HG03095 (cell line): Measurements from ENCODE around the gene MSRB1.
"Not testable (repeated sequence)": the region's sequence is repeated elsewhere in the genome, so short reads cannot be mapped to it uniquely, and the experiment has no call there.

Source experiments
- ATAC-seq: cut with Tn5 transposase; IDR thresholded peaks from one replicate; pipeline ENCODE4 v1.9.1; 2021; ENCODE audit warnings: moderate library complexity; ENCODE audit not compliant: unreplicated experiment

MSRB1 gene

DNA sequence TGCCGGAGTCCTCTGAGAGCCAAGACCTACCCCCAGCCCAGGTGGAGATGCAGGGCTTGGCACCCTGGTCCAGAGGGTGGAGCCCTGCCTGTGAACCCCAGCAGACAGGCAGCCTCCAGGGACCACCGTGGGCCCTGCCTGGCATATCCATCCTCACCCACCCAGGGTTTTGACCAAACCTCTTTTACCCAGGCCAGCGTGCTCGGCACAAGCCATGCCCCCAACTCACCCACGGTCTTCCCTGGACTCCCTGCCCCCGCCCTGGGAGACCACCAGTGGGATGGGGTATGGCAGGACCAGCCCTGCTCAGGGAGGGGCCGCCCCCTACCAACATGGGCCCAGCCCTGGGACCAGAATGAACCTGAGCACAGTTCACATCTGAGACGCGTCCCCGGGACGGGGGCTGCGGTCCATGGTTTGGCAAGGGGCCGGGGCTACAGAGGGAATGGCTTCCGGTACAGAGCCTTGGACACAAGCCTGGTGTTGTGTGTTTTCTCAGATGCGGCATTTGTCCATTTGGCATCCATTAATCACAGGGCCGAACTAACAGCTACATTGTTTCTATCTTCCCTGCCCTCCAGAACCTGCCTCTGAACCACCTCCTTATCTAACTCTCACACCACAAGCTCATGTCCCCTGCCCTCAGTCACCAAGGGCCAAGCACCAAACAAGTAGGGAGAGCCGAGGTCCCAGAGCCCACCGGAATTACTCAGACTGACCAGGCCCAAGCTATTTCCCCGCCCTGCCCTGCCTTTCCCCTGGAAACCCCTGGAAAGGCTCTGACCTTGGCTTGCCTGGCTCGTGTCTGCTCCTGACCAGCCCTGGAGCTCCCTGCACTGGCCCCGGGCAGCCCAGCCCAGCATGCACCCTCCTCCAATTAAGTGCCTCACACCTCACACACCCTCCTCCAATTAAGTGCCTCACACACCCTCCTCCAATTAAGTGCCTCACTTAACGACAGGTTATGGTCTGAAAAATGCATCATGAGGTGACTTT lies 38.9 kb downstream of the MSRB1 start:
- no peak for ATAC-seq

GRCh38 chr16:1903220-1903574 lies 39.8 kb downstream of the MSRB1 start:
- no peak for ATAC-seq

GRCh38 chr16:1902547-1903219 lies 40.3 kb downstream of the MSRB1 start:
- no peak for ATAC-seq

GRCh38 chr16:1900452-1900774 lies 42.6 kb downstream of the MSRB1 start:
- no peak for ATAC-seq

DNA sequence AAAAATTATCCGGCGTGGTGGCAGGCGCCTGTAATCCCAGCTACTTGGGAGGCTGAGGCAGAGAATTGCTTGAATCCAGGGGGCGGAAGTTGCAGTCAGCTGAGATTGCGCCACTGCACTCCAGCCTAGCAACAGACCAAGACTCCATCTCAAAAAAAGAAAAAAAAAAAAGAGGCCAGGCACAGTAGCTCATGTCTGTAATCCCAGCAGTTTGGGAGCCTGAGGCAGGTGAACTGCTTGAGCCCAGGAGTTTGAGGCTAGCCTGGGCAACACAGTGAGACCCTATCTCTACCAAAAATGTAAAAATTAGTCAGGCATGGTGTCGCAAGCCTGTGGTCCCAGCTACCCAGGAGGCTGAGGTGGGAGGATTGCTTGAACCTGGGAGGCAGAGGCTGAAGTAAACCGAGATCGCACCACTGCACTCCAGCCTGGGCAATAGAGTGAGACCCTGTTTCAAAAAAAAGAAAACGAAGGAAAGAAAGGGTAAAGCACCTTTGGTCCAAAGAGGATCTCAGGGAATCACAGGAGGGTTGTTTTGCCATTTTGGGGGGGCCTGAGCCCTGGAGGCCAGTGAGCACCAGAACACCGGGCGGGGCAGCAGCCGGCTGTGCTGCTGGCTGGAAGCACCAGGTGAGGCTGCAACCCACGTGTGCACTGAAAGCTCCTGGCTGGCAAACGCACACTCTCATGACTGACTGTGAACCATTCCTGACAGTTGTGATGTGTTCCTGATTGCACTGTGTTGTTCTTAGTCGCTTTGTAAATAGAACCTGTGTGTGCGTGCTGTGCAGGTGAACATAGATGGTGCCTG lies 43.2 kb downstream of the MSRB1 start:
- ATAC-seq: no peak

DNA sequence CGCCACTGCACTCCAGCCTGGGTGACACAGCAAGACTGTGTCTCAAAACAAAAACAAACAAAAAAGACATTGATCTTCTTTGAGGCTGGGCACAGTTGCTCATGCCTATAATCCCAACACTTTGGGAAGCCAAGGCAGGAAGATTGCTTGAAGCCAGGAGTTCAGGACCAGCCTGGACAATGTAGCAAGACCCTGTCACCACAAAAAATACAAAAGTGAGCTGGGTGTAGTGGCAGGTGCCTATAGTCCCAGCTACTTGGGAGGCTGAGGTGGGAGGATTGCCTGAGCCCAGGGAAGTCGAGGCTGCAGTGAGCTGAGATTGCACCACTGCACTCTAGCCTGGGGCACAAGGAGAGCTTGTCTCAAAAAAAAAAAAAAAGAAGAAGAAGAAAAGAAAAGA lies 45.3 kb downstream of the MSRB1 start:
- not testable (repeated sequence) for ATAC-seq

GRCh38 chr16:1895949-1896675 lies 46.9 kb downstream of the MSRB1 start:
- ATAC-seq: no peak

DNA sequence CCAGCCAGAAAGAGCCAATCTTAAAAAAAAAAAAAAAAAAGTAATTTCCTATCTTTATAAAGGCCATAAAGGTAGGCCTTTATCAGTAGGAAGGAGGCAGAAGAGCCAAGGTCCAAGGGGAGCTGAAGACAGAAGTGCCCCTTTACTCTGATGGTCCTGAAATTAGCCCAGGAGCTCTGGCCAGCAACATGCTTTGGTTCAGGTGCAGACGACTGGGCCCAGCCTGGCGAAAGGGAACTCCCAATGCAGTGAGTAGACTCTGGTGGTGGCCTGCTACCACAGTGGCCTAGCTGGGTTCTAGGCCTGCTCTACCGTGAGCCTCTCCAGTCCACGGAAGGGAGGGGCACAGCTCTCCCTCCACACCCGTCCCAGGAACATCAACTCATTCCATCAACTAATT lies 47.9 kb downstream of the MSRB1 start:
- no peak for ATAC-seq

DNA sequence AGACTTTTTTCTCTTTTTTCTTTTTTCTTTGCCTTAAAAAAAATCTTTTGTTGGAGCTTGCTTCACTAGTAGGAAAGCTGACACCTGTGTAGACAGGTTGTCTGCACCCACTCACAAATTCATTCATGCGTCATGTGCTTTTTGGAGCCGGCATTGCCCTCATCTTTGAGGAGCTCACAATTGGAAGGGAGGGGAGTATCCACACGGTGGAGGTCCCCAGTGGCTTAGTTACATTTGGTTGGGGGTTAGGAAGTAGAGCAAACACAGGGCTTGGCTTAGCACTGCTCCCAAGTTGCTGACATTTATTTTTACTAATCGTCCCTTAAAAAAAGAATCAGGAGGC lies 52.3 kb downstream of the MSRB1 start:
- ATAC-seq: no peak

DNA sequence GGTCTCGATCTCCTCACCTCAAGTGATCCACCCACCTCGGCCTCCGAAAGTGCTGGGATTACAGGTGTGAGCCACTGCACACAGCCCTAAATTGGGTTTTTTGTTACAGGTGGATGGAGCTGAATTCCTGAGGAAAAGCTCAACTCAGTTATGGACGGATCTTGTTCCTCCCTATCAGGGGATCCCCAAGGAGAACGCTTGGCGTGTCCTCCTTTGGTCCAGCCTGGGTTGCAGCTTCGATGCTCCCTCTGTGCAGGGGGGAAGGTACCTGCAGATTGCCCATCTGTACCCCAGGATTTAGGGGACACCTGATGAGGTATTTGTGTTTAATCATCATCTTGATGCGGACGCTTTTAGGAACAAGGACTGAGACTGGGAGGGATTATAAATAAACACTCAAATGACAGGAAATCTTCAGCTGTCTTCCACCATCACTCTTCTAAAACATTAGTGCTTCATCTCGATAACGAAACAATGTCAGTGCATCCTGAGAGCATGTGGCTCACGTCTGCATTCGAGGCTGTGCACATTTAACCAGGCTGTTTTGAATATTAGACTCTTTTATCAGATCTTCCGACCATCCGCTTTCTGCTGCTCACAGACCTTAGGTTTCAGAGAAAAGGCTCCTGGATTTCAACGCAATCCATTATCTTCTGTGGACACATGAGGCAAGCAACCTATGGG lies 52.8 kb downstream of the MSRB1 start:
- ATAC-seq: no peak
